A673 (cell line): ENCODE results near the gene MYCBPAP. TPM values are rescaled to one million over a fixed set of nuclear protein-coding genes. Genes with fewer than 3 reads are reported as not detected.

Source experiments
- BruUV-seq: library from RNA; stranded (reverse); fragments of 400-500 nt; replicated peaks from 2 replicates; lab custom pipeline; 2021; lab: Mats Ljungman, UMichigan
- CTCF ChIA-PET: fragments of 300-600 bp; sonication (Branson Sonifier 250); formaldehyde crosslinking; loops from one replicate; lab custom pipeline; 2022; ENCODE audit warnings: antibody characterized with exemption; lab: Charles Lee
- POLR2A ChIA-PET: fragments of 300-600 bp; sonication (Branson Sonifier 250); formaldehyde crosslinking; loops from one replicate; lab custom pipeline; 2022; ENCODE audit warnings: antibody characterized with exemption; ENCODE audit not compliant: low non-redundant PET; lab: Charles Lee
- DNase-seq: peaks from one replicate; pipeline ENCODE4 v3.0.0-alpha.2; 2015; ENCODE audit warnings: low spot score
- H3K27ac ChIP-seq: fragments of 200-600 bp; sonication (generic); 2 replicates; pipeline ENCODE4 v1.5.1; 2016; ENCODE audit warnings: mixed run types, low read depth, mild to moderate bottlenecking, mixed read lengths, antibody characterized with exemption, low read length; ENCODE audit not compliant: poor library complexity, severe bottlenecking
- H3K27me3 ChIP-seq: fragments of 200-600 bp; sonication (generic); replicated peaks from 2 replicates; pipeline ENCODE4 v1.6.1; 2017; ENCODE audit warnings: mixed run types, low read depth, mild to moderate bottlenecking, mixed read lengths, antibody characterized with exemption, low read length; ENCODE audit not compliant: insufficient read depth, poor library complexity
- H3K36me3 ChIP-seq: fragments of 200-600 bp; sonication (generic); 2 replicates; pipeline ENCODE4 v1.6.1; 2016; ENCODE audit warnings: mixed run types, mild to moderate bottlenecking, mixed read lengths, antibody characterized with exemption, low read length; ENCODE audit not compliant: insufficient read depth, poor library complexity, severe bottlenecking
- H3K4me1 ChIP-seq: fragments of 200-600 bp; sonication (generic); 2 replicates; pipeline ENCODE4 v1.6.1; 2017; ENCODE audit warnings: mixed run types, mild to moderate bottlenecking, mixed read lengths, antibody characterized with exemption, low read length; ENCODE audit not compliant: insufficient read depth, poor library complexity, severe bottlenecking
- H3K4me3 ChIP-seq: fragments of 200-600 bp; sonication (generic); 2 replicates; pipeline ENCODE4 v1.5.1; 2016; ENCODE audit warnings: low read depth, mixed run types, mild to moderate bottlenecking, mixed read lengths, low read length; ENCODE audit not compliant: poor library complexity, severe bottlenecking
- H3K9me3 ChIP-seq: fragments of 200-600 bp; sonication (generic); 2 replicates; pipeline ENCODE4 v1.6.1; 2016; ENCODE audit warnings: mixed run types, low read depth, mild to moderate bottlenecking, mixed read lengths, antibody characterized with exemption, low read length; ENCODE audit not compliant: poor library complexity, severe bottlenecking
- CTCF ChIP-seq: fragments of 300-800, 200-600 bp; sonication (generic); conservative IDR thresholded peaks from 2 replicates; pipeline ENCODE4 v1.5.1; 2017; ENCODE audit warnings: low read depth, mild to moderate bottlenecking, antibody characterized with exemption, low read length, moderate library complexity, mixed read lengths
- EZH2 ChIP-seq: fragments of 200-600 bp; sonication (generic); IDR thresholded peaks from 2 replicates; pipeline ENCODE4 v1.6.1; 2017; ENCODE audit warnings: borderline replicate concordance, low read depth, mild to moderate bottlenecking, mixed read lengths, antibody characterized with exemption, low read length; ENCODE audit not compliant: poor library complexity, severe bottlenecking
- intact Hi-C: fragments of 100-400 bp; cut with micrococcal nuclease; formaldehyde crosslinking; loops from one replicate; pipeline ENCODE4 v1.10.0; 2022; ENCODE audit not compliant: unreplicated experiment
- total RNA-seq: library from RNA; stranded (reverse); gene quantifications from 2 replicates; pipeline ENCODE4 v1.2.3, GENCODE V29; 2021

Gene MYCBPAP
- total RNA-seq, 1 experiment from 2014 or later, result 0.92 TPM

DNA sequence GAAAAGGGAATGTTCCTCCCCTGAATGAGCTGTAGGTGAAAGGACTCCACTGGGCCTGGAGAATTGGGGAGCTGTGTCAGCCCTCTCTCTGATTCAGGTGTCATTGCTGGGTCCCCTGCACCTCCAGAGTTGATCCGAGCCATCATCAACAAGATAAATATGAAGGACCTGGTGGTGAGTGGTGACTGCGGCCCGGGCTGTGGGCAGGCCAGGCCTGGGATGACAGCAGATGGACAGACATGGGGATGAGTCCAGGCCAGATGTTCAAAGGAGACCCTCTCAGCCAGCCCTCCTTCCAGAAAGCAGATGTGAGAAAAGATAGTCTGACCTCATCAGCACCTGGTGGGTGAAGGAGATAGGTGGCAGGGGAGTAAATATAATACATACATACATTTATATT lies 44.1 kb upstream of the MYCBPAP start:
- H3K9me3 ChIP-seq, result no peaks in the 10 kb centered on the region
- ChIA-PET CTCF (no interaction called here), POLR2A (no interaction called here)
- no peaks in the 10 kb centered on the region for H3K36me3 ChIP-seq
- DNase-seq, result no peak
- no peak for TF ChIP-seq CTCF
- no peak for TF ChIP-seq EZH2
- H3K4me3 ChIP-seq, result no peak overlapping the region
- H3K27me3 ChIP-seq, result peaks cover 9% of the 10 kb centered on the region
- intact Hi-C loops, result no loop called here
- no TSS peak for BruUV-seq
- peaks cover 13% of the 10 kb centered on the region for H3K4me1 ChIP-seq
- no peak overlapping the region for H3K27ac ChIP-seq

- Histone ChIP-seq H3K36me3 (no peaks in the 10 kb centered on the region), H3K9me3 (no peaks in the 10 kb centered on the region), H3K27ac (no peak overlapping the region), H3K27me3 (peaks cover 14% of the 10 kb centered on the region), H3K4me1 (peaks cover 11% of the 10 kb centered on the region), H3K4me3 (no peak overlapping the region)
- TF ChIP-seq EZH2 (no peak), CTCF (no peak)
- intact Hi-C loops, result no loop called here
- ChIA-PET CTCF (no interaction called here), POLR2A (interaction anchor here (0.5 kb wide), 1 partner anchor 1128 kb away, joined by 9 read pairs; no protein-coding TSS in a partner anchor)
- no TSS peak for BruUV-seq
- DNase-seq, result no peak
Observed at GRCh38 chr17:50464736-50465135, 43.5 kb upstream of the MYCBPAP start.

- Histone ChIP-seq H3K9me3 (no peaks in the 10 kb centered on the region), H3K4me1 (peaks cover 11% of the 10 kb centered on the region), H3K4me3 (no peak overlapping the region), H3K27ac (no peak overlapping the region), H3K27me3 (peaks cover 14% of the 10 kb centered on the region), H3K36me3 (no peaks in the 10 kb centered on the region)
- CTCF ChIA-PET, result no interaction called here
- TF ChIP-seq EZH2 (no peak), CTCF (no peak)
- DNase-seq, result no peak
- POLR2A ChIA-PET, result interaction anchor here (0.5 kb wide), 1 partner anchor 1129 kb away, joined by 9 read pairs; no protein-coding TSS in a partner anchor
- intact Hi-C loops, result no loop called here
- no TSS peak for BruUV-seq
Observed at GRCh38 chr17:50465171-50465570, 43.1 kb upstream of the MYCBPAP start.
